Panc1 (cell line): ENCODE results near the gene AAK1. TPM values are rescaled to one million over a fixed set of nuclear protein-coding genes. Genes with fewer than 3 reads are reported as not detected.

Experiments used
- ATAC-seq: fragments of 200-7000 bp; cut with Tn5 transposase; 2 replicates; pipeline ENCODE4 v1.9.1; 2020; ENCODE audit warnings: mild to moderate bottlenecking, moderate library complexity
- BruUV-seq: library from RNA; stranded (reverse); fragments of 400-500 nt; replicated peaks from 2 replicates; lab custom pipeline; 2021; lab: Mats Ljungman, UMichigan
- CTCF ChIA-PET: fragments of 300-600 bp; sonication (Branson Sonifier 250); formaldehyde crosslinking; loops from one replicate; lab custom pipeline; 2022; ENCODE audit warnings: antibody characterized with exemption; lab: Charles Lee
- POLR2A ChIA-PET: fragments of 300-600 bp; sonication (Branson Sonifier 250); formaldehyde crosslinking; loops from one replicate; lab custom pipeline; 2022; ENCODE audit warnings: antibody characterized with exemption; lab: Charles Lee
- DNase-seq: peaks from one replicate; pipeline ENCODE4 v3.0.0-alpha.2; 2010; ENCODE audit warnings: low read depth, low spot score
- H3K27ac ChIP-seq: 2 replicates; pipeline ENCODE4 v1.5.1; 2011; ENCODE audit warnings: mild to moderate bottlenecking, low read length, inconsistent platforms
- H3K27me3 ChIP-seq: fragments of 200-500 bp; sonication (Bioruptor generic); 2 replicates; pipeline ENCODE4 v1.6.0; 2014; ENCODE audit warnings: low read length, inconsistent platforms; ENCODE audit not compliant: control insufficient read depth, insufficient read depth
- H3K36me3 ChIP-seq: fragments of 200-500 bp; sonication (Bioruptor generic); 2 replicates; pipeline ENCODE4 v1.5.1; 2014; ENCODE audit warnings: inconsistent platforms, mild to moderate bottlenecking, low read length, moderate library complexity; ENCODE audit not compliant: control insufficient read depth, insufficient read depth
- H3K4me1 ChIP-seq: 2 replicates; pipeline ENCODE4 v1.5.1; 2011; ENCODE audit warnings: inconsistent platforms, mild to moderate bottlenecking, low read length, moderate library complexity; ENCODE audit not compliant: control insufficient read depth, insufficient read depth
- H3K4me3 ChIP-seq, 2 experiments: 2 replicates each; pipeline ENCODE4 v1.5.1; 2011 to 2012; ENCODE audit warnings: low read depth in 2 of 2, low read length in 2 of 2, mild to moderate bottlenecking in 2 of 2, inconsistent platforms in 1 of 2, moderate library complexity in 1 of 2
- H3K9me3 ChIP-seq: fragments of 200-500 bp; sonication (Bioruptor generic); 2 replicates; pipeline ENCODE4 v1.5.1; 2014; ENCODE audit warnings: low read depth, mild to moderate bottlenecking, inconsistent platforms, low read length, moderate library complexity; ENCODE audit not compliant: control insufficient read depth, insufficient read depth
- CTCF ChIP-seq: fragments of 450-650 bp; IDR thresholded peaks from 2 replicates; pipeline ENCODE4 v1.5.1; 2017; ENCODE audit warnings: mild to moderate bottlenecking
- POLR2AphosphoS5 ChIP-seq: IDR thresholded peaks from 2 replicates; pipeline ENCODE4 v1.6.1; 2012; ENCODE audit warnings: mild to moderate bottlenecking, low read depth, low read length, moderate library complexity
- REST ChIP-seq, 2 experiments: IDR thresholded peaks; 2 replicates each; pipeline ENCODE4 v1.6.1; 2011 to 2012; ENCODE audit warnings: low read depth in 2 of 2, control low read depth in 1 of 2, low read length in 1 of 2, mild to moderate bottlenecking in 1 of 2, moderate library complexity in 1 of 2; ENCODE audit not compliant: insufficient read depth in 1 of 2
- SIN3A ChIP-seq: IDR thresholded peaks from 2 replicates; pipeline ENCODE4 v1.6.1; 2012; ENCODE audit warnings: low read depth, mild to moderate bottlenecking, low read length, moderate library complexity, borderline replicate concordance; ENCODE audit not compliant: insufficient read depth
- TCF7L2 ChIP-seq: IDR thresholded peaks from 2 replicates; pipeline ENCODE4 v1.6.1; 2011; ENCODE audit warnings: mild to moderate bottlenecking, low read depth, low read length, inconsistent platforms
- in situ Hi-C: cut with HindIII; loops from 2 replicates; pipeline ENCODE4 v1.10.0; 2016; ENCODE audit warnings: low sequenced_read_pairs, low pct_unique_long_range_greater_than_20kb
- intact Hi-C: fragments of 100-400 bp; cut with micrococcal nuclease; formaldehyde crosslinking; loops from one replicate; pipeline ENCODE4 v1.10.0; 2022; ENCODE audit not compliant: unreplicated experiment
- total RNA-seq: library from RNA; stranded (reverse); gene quantifications from one replicate; pipeline ENCODE4 v1.2.1, GENCODE V29; 2021; ENCODE audit not compliant: unreplicated experiment

Gene AAK1
- total RNA-seq, 1 experiment from 2014 or later, result 123 TPM

- H3K36me3 ChIP-seq, result no peaks in the 10 kb centered on the region
- peak; percentile 41 for DNase-seq
- H3K27ac ChIP-seq, result no peak overlapping the region
- in situ Hi-C loops, result no loop called here
- H3K9me3 ChIP-seq, result no peaks in the 10 kb centered on the region
- ChIA-PET POLR2A (no interaction called here), CTCF (interaction anchor here (0.6 to 2.4 kb wide), 4 partner anchors 9 to 53 kb away, joined by 3 to 7 read pairs (median 3); no protein-coding TSS in a partner anchor)
- no peak overlapping the region for H3K4me3 ChIP-seq
- intact Hi-C loops, result loop anchor here (10.0 kb wide), 2 partner anchors 69 to 249 kb away; no protein-coding TSS in a partner anchor
- no TSS peak for BruUV-seq
- no peak for TF ChIP-seq POLR2AphosphoS5
- peak; percentile 92 for TF ChIP-seq CTCF
- ATAC-seq, result peak; percentile 53; the same call in 1 of the 2 replicates
- peaks cover 48% of the 10 kb centered on the region for H3K4me1 ChIP-seq
- no peaks in the 10 kb centered on the region for H3K27me3 ChIP-seq
Observed at GRCh38 chr2:69565431-69565839, 78.1 kb downstream of the AAK1 start.

- no peak overlapping the region for H3K4me3 ChIP-seq
- H3K4me1 ChIP-seq, result peaks cover 48% of the 10 kb centered on the region
- no peak for DNase-seq
- H3K9me3 ChIP-seq, result no peaks in the 10 kb centered on the region
- H3K27me3 ChIP-seq, result no peaks in the 10 kb centered on the region
- TF ChIP-seq CTCF, result no peak
- TF ChIP-seq SIN3A, result no peak
- ChIA-PET POLR2A (no interaction called here), CTCF (interaction anchor here (0.6 to 2.4 kb wide), 5 partner anchors 10 to 152 kb away, joined by 3 to 7 read pairs (median 3); no protein-coding TSS in a partner anchor)
- H3K36me3 ChIP-seq, result no peaks in the 10 kb centered on the region
- in situ Hi-C loops, result no loop called here
- H3K27ac ChIP-seq, result no peak overlapping the region
- no peak for ATAC-seq
- intact Hi-C loops, result loop anchor here (5.0 to 10.0 kb wide), 3 partner anchors 70 to 250 kb away; no protein-coding TSS in a partner anchor
- BruUV-seq, result no TSS peak
Observed at GRCh38 chr2:69564604-69565003, 78.9 kb downstream of the AAK1 start.

- ATAC-seq (no peak), DNase-seq (no peak)
- in situ Hi-C loops (no loop called here), intact Hi-C loops (loop anchor here (5.0 to 10.0 kb wide), 3 partner anchors 72 to 252 kb away; no protein-coding TSS in a partner anchor)
- Histone ChIP-seq H3K27ac (no peak overlapping the region), H3K36me3 (no peaks in the 10 kb centered on the region), H3K4me1 (peaks cover 43% of the 10 kb centered on the region), H3K27me3 (no peaks in the 10 kb centered on the region), H3K9me3 (no peaks in the 10 kb centered on the region), H3K4me3 (no peak overlapping the region)
- TF ChIP-seq CTCF, result no peak
- TF ChIP-seq TCF7L2, result no peak
- no peak for TF ChIP-seq POLR2AphosphoS5
- no peak for TF ChIP-seq SIN3A
- no peak for TF ChIP-seq REST (IDR thresholded peaks at IDR 0.05; ENCODE audit: insufficient read depth in 1 of 2, low read depth in 2 of 2, low read length in 1 of 2)
- POLR2A ChIA-PET, result no interaction called here
- BruUV-seq, result no TSS peak
- CTCF ChIA-PET, result interaction anchor here (2.4 kb wide), 1 partner anchor 12 kb away, joined by 7 read pairs; no protein-coding TSS in a partner anchor
Observed at GRCh38 chr2:69563021-69563420, 80.5 kb downstream of the AAK1 start.
